Activated T-helper 1 cell treated with Interleukin-2 at 50 U/mL for 16 hours (primary cell): Measurements from ENCODE around the gene MERTK.

Source experiments
- DNase-seq: peaks from one replicate; pipeline ENCODE4 v3.0.0-alpha.2; 2020; ENCODE audit warnings: low read depth

The MERTK gene

DNA sequence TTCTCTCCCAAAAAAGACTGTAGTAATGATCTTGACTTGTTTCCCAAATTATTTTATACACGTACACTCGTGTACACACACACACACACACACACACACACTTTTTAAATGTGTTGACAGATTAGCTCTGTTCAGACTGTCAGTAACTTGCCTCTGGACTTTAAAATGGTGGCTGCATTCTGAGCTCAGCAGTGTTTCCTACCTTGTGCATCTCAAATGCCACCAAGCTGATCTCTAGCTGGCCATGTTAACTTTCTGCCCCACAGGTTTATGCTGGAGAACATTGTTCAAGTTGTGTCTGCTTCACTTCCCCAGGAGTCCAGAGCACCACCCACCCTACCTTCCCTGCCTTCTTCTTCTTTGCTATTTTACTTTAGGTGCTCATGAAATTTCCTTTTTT lies 83.3 kb downstream of the MERTK start:
- DNase-seq, result no peak

DNA sequence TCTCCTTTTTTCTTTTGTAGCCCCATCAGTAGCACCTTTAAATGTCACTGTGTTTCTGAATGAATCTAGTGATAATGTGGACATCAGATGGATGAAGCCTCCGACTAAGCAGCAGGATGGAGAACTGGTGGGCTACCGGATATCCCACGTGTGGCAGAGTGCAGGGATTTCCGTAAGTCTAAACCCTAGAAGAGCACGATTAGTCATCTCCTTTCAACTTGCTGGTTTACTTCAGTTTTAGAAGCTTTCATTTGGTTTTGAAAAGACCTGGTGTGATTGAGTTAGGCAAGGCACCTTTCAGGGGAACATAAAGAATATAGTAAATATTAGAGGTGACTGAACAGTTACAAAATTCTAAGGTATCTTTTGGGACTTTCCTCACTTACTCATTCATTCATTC lies 84.4 kb downstream of the MERTK start:
- no peak for DNase-seq

- no peak for DNase-seq
These were observed 85.2 kb downstream of the MERTK start for GRCh38 chr2:111983478-111984212.

GRCh38 chr2:111984213-111984604 lies 85.8 kb downstream of the MERTK start:
- no peak for DNase-seq

- no peak for DNase-seq
These were observed 87.1 kb downstream of the MERTK start for GRCh38 chr2:111985514-111985913.

DNA sequence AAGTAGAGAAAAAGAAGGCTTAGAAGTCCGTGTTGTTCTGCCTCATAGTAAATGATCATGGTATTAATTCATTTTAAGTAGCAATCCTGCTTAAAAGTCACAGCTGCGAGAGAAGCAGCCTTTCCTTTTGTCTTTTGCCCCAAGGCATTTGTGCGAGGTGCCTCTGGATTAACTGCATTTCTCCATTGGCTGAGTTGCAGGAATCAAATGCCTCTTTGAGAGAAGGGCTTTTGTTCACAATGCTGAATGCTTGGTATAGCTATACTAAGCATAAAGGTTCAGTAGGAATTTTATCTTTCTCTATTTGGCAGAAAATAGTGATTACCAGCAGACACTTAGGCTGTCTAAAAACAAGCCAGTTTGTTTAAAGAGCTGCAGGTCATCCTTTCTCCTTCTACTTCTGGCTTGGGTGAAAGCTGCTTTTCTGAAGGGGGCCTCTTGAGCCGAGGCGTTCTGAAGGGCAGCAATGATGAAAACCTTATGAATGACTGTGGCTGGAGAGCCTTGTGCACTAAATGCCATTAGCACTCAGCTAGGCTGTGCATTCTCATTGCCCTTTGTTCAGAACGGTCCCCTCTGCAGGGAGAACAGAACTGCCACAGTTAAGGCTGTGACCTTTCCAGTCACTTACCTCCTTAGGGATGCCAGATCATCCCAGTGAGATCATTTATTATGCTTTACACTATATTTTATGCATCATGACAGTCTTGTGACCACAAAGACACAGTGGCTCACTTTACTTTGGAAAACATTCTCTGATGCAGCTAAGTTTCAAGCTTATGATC lies 87.9 kb downstream of the MERTK start:
- DNase-seq, result no peak

DNA sequence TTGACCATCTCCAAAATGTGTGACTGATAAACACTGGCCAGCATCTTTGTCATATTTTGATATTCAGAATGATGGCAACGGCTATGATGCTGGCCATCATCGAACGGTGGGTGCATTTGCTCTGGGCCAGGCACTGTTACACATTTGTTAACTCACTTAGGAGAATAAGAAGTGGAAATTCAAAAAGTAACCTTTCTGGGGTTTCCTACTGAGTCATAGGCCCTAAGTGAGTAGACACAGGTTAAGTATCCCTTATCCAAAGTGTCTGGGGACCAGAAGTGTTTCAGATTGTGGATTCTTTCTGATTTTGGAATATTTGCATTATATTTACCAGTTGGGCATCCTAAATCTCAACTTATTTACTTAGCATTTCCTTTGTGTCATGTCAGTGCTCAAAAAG lies 92.0 kb downstream of the MERTK start:
- DNase-seq, result no peak

GRCh38 chr2:111990856-111991255 lies 92.4 kb downstream of the MERTK start:
- DNase-seq, result no peak

- DNase-seq, result no peak
These were observed 95.6 kb downstream of the MERTK start for GRCh38 chr2:111994042-111994441.

DNA sequence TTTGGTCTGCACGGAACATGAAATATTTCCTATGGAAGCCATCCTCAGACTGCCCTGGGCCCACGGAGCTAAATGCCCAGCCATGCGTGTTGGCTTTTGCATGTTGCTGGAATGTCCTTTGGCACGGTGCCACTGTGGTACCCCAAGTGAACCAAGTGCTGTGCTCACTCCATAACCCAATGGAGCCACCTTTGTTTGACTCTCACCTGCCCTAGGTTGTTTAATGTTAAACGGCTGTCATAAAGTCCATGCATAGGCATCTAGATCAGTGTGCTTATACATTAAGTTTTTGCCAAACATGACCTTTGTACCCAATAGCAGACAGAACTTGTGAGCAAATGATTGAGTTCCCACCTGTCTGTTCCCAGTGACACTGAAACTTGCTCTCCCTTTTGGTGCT lies 96.7 kb downstream of the MERTK start:
- no peak for DNase-seq

DNA sequence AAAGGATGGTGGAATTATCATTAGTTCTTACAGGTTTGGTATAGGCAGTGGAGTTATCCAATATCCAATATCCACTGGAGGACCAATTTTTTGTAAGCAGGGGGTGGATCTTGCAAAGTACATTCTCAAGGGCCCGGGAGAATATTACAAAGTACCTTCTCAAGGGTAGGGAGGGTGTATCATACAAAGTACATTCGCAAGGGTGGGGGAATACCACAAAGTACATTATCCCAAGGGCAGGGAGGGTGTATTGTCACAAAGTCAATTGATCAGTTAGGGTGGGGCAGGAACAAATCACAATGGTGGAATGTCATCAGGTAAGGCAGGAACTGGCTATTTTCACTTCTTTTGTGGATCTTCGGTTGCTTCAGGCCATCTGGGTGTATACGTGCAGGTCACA lies 101.4 kb downstream of the MERTK start:
- no peak for DNase-seq

DNA sequence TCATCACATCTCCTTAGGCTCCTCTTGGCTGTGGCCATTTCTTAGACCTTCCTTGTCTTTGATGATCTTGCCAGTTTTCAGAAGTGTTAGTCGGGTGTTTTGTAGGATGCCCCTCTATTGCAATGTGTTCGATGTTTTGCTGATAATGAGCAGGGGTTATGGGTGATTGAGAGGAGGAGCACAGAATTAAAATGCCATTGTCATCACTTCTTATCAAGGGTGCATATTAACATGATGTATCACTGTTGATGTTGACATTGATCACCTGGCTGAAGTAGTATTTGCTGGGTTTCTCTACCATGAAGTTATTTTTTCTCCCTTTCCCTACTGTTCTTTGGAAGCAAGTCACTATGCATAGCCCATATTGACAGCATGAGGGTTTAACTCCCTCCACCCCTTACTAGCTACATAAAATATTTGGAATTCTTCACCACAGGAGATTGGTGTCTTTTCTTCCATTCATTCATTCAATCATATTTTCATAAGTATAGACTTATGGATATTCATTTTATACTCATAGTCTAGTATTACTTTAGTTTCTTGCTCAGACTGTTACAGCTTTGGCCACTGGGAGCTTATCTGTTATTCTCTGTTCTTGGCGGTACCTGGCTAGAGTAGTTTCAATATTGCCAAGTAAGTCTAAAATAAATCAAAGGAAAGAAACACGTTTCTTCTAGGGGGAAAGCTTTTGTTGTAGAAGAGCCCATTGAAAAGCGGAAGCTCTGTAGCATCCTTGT lies 102.2 kb downstream of the MERTK start:
- DNase-seq, result no peak

DNA sequence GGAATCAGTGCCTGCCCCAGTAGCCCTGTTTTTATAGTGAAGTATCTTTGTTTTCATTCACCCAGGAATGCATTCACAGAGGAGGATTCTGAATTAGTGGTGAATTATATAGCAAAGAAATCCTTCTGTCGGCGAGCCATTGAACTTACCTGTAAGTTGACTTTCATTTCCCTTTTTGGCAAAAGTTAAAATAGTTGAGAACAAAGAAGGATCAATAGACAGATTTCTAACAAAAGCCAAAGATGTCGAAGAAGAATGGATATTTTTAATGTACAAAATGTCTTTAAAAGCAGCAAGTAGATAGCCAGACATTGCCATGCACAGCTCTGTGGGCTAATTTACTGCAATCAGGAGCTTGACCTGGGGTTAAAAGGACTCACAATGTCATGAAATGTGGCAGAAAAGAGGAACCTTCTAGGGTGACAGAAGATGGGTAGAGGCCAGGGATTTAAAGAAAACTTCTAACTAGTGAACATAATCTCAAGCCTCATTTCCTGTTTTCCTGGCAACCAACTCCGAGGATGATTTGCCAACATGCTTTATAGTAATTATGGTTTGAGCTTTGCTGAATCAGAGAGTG lies 102.8 kb downstream of the MERTK start:
- DNase-seq, result no peak

DNA sequence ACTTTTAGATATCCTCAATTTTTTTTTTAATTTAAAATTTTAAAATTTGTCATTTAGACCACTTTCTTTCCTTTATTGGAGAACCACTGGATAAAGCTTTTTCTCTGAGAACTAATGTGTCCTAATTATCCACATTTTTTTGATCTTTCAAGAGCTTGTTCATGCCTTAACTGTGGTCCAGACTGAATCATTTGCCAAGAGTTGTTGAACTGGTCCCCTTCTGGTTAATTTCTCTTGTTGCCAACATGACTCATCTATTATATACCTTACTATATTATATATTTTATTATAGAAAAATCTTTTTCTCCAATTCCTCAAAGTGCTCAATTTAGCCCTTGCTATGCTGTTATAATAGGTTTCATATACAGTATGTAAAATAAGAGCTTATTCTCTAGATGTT lies 103.5 kb downstream of the MERTK start:
- DNase-seq, result no peak

DNA sequence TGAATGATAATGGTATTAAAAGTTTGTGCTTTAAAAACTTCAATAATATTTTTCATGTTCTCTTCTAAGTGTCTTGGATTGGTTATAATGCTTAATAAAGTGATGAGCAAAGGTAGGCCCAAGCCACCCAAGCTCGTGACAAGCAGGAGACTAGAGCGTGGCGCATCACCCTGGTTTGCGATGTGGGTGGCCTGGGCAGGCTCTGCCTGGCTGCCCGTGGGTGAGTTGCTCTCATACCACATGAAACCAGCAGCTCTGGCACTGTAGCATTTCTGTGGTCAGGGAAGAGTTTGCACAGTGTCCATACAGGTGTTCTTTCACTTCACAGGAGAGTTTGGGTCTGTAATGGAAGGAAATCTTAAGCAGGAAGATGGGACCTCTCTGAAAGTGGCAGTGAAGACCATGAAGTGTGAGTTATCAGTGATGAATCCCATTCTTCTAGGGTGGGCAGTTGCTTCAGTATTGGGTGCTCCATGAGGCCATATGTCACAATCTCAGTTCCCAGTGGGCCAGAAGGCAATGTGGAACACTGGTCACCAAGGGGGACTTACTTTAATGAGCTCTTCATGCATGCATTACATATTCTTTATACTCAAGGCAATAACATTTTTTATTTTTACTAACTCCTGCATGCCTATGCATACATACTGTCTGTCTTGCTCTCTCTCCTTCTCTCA lies 105.3 kb downstream of the MERTK start:
- no peak for DNase-seq

DNA sequence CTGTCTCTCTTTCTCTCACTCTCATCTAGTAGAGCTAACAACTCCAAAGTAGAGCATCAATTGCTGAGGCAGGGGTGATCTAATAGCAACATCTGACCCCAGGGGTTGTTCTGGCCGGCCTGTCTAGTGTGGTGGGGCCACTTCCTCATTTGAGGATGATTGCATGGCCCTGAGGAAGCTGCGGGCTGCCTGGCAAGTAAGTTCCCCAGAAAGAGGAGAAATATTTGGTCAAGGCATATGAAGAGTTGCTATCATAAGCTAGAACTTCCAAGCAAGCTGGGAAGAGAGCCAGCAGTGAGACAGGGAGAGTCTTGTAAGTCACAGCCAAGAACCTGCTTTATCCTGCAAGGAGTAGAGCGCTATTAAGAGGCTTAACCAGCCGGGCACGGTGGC lies 105.8 kb downstream of the MERTK start:
- no peak for DNase-seq

DNA sequence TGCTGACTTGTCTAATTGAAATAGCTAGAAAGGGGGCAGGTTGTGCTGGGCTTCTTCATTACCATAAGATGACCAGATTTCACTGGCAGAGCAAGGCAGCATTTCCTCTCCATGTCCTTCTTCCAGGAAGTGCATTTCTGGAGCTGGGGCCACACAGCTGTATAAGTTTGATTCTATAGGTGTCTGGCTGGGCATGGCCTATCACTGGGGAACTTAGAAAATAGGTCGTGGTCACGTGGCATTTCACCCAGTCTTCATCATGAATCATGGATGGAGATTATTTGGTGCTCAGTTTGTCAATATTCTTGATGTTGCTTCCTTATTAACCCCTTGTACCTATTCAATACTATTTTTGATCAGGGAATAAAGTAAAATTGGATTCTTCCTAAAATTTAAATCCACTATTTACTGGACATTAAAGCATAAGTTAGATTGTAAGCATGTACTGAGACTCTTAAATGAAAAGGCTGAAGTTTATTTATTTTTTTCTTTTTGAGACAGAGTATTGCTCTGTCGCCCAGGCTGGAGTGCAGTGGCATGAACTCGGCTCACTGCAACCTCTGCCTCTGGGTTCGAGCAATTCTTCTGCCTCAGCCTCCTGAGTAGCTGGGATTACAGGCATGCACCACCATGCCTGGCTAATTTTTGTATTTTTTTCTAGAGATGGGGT lies 107.1 kb downstream of the MERTK start:
- DNase-seq, result no peak

GRCh38 chr2:112006076-112006410 lies 107.6 kb downstream of the MERTK start:
- no peak for DNase-seq

- no peak for DNase-seq
These were observed 109.1 kb downstream of the MERTK start for GRCh38 chr2:112007493-112007892.

DNA sequence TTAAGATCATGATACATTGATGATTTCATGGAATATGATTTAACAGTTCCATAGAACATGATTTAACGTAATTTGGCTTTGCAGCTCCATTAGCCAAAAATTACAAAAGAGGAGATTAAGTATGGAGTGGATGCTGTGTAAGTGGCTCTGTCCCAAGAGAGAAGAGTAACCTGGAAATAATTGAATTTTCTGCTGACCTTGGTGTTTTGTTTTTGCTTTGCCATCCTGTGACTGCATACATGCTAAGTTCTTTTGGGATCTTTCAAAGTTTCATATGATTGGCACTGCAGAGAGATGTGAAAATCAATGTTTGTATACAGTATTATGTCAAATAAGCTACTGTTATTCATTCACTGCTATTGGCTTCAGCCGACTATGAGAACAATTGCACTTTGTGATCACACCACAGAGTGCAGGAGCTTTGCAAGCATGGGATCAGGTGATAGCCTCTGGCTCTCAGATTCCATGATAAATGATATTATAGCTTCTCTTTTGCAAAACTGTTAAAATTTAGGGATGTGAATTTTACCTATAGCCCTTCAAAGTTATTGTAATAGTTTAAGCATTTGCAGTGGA lies 110.6 kb downstream of the MERTK start:
- DNase-seq, result no peak

- no peak for DNase-seq
These were observed 112.3 kb downstream of the MERTK start for GRCh38 chr2:112010751-112011150.
